Endometrium (tissue), 2 donors: Measurements from ENCODE around the gene WDR6.
A peak's percentile ranks its signal among the peaks of the same experiment; 100 is the strongest.

Experiments
- FAIRE-seq: peaks from 2 replicates; lab custom pipeline; 2012; peaks lifted over from hg19 to GRCh38; lab: Jason Lieb, UNC
- donor health status: control.
- donor health status: control.

Gene WDR6

GRCh38 chr3:49027634-49028033 is 20.4 kb downstream of the WDR6 start:
- FAIRE-seq, result no peak

- no peak for FAIRE-seq
These were observed 21.1 kb downstream of the WDR6 start for GRCh38 chr3:49028298-49028672.

GRCh38 chr3:49028673-49029562 is 21.7 kb downstream of the WDR6 start, which contains the start of gene IMPDH2:
IMPDH2 (minus strand) TSS chr3:49029398; CDS start chr3:49029350, 48 bp downstream.
- peak; percentile 67 for FAIRE-seq

- no peak for FAIRE-seq
These were observed 22.3 kb downstream of the WDR6 start for GRCh38 chr3:49029563-49029884.

GRCh38 chr3:49030321-49030720 is 23.1 kb downstream of the WDR6 start:
- FAIRE-seq, result no peak

GRCh38 chr3:49032646-49033304 is 25.6 kb downstream of the WDR6 start:
- FAIRE-seq, result no peak

- no peak for FAIRE-seq
These were observed 27.5 kb downstream of the WDR6 start for GRCh38 chr3:49034650-49035049.

- FAIRE-seq, result no peak
These were observed 28.1 kb downstream of the WDR6 start for GRCh38 chr3:49035281-49035680.

- no peak for FAIRE-seq
These were observed 46.4 kb downstream of the WDR6 start for GRCh38 chr3:49053543-49053942.

GRCh38 chr3:49054344-49054862 is 47.2 kb downstream of the WDR6 start:
- FAIRE-seq, result no peak

- no peak for FAIRE-seq
These were observed 50.1 kb downstream of the WDR6 start for GRCh38 chr3:49057268-49057667.

- FAIRE-seq, result no peak
These were observed 50.8 kb downstream of the WDR6 start for GRCh38 chr3:49058011-49058410.
